GM19025 (cell line): ENCODE results near the gene NAT16.

Experiments
- ATAC-seq: cut with Tn5 transposase; IDR thresholded peaks from one replicate; pipeline ENCODE4 v1.9.1; 2021; ENCODE audit warnings: mild to moderate bottlenecking, low read depth, moderate library complexity; ENCODE audit not compliant: unreplicated experiment

The NAT16 gene

GRCh38 chr7:101172854-101173751 is 7.0 kb downstream of the NAT16 start:
- ATAC-seq, result no peak

DNA sequence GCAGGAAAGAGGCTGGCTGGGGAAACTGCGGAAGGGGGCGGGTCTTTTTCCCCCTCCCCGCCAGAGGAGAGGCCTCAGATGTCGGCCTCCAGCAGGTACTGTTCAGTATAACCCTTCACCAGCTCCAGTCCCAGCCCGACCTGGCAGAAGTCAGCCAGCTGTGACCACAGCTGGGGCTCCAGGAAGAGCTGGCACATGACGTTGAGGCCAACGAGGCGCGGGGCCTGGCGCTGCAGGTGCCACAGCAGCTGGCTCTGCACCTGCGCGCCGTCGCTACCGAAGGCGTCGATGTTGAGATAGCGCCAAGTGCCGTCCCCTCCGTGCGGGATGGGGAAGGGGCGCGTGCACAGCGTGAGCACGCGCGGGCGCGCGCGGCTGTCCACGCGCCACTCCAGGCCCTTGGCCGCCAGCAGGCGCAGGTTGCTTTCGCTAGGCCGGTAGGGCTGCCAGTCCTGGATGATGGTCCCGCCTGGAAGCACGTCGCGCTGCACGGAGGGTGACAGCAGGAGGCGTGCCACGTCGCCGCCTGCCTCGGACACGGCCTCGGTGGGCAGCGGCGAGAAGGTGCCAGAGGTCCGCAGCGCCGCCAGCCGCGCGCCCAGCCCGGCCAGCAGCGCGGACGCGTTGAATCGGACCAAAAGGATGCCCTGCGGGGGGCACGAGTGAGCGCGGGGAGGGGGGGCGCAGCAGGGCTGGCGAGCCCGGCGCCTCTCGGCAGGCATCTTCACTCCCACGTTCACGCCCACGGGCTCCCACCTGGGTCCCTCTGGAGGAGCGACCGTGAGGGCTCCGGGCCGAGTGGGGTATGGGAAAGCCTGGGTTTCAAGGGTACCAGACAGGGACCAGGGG is 7.9 kb downstream of the NAT16 start:
- no peak for ATAC-seq

DNA sequence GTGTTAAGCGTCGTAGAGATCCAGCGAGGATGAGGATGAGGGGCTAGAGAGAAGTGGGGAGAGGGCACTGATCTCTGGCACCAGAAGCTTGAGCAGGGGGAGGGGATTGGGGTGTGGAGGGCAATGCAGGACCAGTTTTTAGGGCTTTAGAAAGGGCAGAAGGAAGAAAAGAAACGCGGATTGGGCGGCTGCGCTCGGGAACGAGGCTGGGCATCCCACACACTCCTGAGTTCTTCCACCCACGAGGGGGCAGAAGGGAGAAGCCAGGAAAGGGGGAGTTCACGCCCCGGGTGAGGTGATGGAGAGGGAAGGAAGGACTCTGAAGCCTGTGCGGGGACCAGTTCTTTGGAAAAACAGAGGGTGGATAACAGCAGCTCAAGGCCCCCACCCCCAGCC is 8.7 kb downstream of the NAT16 start:
- no peak for ATAC-seq

- ATAC-seq, result no peak
Measured at GRCh38 chr7:101170617-101171441, 9.3 kb downstream of the NAT16 start.

GRCh38 chr7:101169838-101170551 is 10.1 kb downstream of the NAT16 start:
- ATAC-seq, result no peak

GRCh38 chr7:101169110-101169837 is 10.8 kb downstream of the NAT16 start:
- no peak for ATAC-seq

DNA sequence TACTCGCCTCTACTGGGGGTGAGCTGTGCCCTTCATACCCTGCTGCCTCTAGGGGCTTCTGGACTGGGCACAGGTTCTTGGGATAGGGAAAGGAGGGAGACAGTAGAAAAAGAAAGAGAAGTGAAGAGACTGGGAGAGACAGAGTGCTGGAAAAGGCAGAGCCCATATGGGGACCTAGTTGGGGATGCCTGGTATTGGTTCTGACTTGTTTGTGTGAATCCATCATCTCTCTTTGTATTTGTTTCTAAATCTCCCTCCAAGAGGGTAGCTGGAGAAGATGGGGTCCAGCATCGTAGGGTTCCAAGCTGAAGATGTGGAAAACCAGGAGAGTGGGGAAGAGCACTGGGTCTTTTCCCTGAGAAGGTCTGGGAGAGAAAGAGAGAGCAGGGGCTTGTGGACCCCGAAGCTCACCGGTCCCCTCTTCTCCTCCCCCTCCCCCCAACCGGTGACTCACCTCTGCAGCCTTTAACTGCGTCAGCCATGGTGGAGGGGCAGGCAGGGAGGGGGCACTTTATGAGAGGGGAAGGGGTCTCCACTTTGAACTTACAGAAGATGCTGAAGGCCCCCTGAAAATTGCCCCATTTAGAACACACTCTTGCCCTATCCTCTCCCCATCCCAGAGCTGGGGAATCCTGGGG is 11.6 kb downstream of the NAT16 start:
- ATAC-seq, result no peak

- ATAC-seq, result no peak
Measured at GRCh38 chr7:101167645-101168411, 12.3 kb downstream of the NAT16 start.

- ATAC-seq, result no peak
Measured at GRCh38 chr7:101166909-101167644, 13.0 kb downstream of the NAT16 start.

- ATAC-seq, result no peak
Measured at GRCh38 chr7:101166648-101166908, 13.5 kb downstream of the NAT16 start.

DNA sequence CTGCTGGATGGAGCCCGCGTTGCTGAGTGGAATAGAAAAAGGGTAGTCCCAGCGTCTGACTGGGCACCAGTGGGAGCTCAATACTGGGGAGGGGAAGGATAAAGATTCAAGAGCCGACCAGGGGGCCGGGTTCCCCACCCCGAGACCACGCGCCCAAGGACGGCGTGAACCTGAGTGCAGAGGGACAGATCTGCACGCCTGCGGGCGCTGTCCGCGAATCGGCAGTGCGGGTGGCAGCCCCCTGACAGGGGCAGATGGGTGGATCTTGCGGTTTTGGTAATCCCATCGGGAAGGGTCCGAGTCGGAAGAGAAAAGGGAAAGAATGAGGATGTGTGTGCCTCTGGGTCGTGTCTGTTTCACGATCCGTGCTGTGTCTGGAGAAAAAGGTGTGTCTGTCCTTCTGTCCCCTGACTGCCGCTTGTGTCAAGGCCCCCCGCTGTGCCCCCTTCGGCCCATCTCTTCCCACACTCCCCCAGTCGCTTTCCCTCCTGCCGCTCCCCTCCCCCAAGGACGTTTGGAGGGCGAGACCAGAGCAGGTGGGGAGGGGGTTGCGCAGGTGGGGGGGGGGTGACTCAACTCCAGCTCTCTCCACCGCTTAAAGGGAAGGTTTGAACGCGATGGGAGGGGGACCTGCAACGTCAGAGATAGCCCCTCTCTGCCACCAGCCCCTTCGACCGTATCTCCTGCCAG is 14.0 kb downstream of the NAT16 start:
- no peak for ATAC-seq

- ATAC-seq, result peak; percentile 70
Measured at GRCh38 chr7:101165075-101165957, 14.8 kb downstream of the NAT16 start, which contains the start of gene VGF. VGF (minus strand) TSS chr7:101165569; CDS start chr7:101164843, 726 bp downstream.

GRCh38 chr7:101164071-101164840 is 15.8 kb downstream of the NAT16 start:
- ATAC-seq, result no peak

- no peak for ATAC-seq
Measured at GRCh38 chr7:101163279-101164070, 16.6 kb downstream of the NAT16 start.
